Skeletal muscle cell (primary cell): Measurements from ENCODE around the gene PRIMA1.

ENCODE experiments used
- DNase-seq: peaks from one replicate; pipeline ENCODE4 v3.0.0-alpha.2; 2010; ENCODE audit warnings: low read depth
- H3K4me3 ChIP-seq: 2 replicates; pipeline ENCODE4 v1.5.1; 2011; ENCODE audit warnings: low read depth, mild to moderate bottlenecking, control low read depth, low read length, moderate library complexity

Gene PRIMA1

DNA sequence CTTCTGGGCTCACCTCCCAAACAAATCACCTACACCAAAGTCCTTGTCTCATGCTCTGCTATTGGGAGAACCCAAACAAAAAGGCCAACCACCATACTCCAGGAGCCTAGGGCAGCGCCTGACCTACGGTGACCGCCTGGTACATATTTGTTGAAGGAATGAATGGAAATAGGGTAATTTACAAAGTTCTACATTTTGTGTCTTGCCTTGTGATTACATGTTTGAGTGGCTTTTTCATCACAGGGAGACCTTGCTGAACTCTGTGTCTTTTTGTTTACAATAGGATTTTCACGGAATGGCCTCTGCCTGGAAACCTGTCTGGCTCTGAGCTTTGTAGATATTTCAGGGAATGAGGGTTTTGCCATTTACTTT lies 11.3 kb upstream of the PRIMA1 start:
- no peak for DNase-seq
- H3K4me3 ChIP-seq = no peak overlapping the region

DNA sequence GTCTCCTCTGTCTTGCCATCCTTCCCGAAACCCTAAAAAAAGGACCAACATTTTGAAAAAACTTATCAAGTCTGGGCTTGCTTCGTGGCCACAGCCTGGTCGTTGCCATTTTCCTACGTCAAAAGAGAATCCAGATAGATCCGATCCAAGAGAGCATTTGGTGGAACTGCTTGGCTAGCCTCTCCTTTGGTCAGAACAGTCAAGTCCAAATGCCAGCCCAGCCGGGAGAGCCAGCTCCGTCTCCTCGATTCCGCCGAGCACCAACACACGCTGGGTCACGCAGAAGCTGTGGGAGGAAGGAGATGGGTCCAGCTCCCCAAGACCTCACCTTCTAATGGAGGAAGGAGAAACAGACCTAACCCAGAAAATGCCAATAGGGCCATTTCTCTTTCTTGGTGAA lies 9.3 kb upstream of the PRIMA1 start:
- no peak overlapping the region for H3K4me3 ChIP-seq
- no peak for DNase-seq

DNA sequence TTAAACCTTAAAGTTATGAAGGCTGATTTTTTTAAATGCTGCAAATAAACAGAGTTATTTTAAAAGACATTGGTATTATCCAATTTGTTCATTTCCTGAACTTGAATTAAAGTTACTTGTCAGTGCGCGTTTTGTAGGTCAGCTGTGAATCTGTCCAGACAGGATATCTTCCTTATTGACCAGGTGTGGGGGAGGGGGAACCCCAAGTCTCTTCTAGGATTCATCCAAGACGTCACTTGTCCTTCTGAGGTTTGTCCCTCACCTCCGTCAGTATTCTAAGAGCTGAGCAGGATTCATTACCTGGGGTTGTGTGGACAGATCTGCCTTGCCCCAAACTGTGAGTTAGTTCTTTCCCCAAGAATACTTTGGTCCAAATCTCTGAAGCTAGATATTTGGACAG lies 8.8 kb upstream of the PRIMA1 start:
- H3K4me3 ChIP-seq = no peak overlapping the region
- DNase-seq = no peak

DNA sequence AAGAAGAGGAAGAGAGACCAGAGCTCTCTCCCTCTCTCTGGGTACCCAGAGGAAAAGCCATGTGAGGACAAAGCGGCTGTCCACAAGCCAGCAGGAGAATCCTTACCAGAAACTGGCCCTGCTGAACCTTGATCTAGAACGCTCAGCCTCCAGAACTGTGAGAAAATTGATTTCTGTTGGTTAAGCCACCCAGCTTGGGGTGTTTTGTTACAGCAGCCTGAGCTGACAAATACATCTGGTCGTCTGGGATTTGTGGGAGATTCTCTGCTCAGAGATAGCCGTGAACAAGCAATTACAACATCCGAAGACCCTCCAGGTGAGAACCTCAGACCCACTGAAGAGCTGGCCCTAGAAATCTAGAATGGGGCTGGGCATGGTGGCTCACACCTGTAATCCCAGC lies 6.5 kb upstream of the PRIMA1 start:
- DNase-seq = no peak
- H3K4me3 ChIP-seq = no peak overlapping the region

DNA sequence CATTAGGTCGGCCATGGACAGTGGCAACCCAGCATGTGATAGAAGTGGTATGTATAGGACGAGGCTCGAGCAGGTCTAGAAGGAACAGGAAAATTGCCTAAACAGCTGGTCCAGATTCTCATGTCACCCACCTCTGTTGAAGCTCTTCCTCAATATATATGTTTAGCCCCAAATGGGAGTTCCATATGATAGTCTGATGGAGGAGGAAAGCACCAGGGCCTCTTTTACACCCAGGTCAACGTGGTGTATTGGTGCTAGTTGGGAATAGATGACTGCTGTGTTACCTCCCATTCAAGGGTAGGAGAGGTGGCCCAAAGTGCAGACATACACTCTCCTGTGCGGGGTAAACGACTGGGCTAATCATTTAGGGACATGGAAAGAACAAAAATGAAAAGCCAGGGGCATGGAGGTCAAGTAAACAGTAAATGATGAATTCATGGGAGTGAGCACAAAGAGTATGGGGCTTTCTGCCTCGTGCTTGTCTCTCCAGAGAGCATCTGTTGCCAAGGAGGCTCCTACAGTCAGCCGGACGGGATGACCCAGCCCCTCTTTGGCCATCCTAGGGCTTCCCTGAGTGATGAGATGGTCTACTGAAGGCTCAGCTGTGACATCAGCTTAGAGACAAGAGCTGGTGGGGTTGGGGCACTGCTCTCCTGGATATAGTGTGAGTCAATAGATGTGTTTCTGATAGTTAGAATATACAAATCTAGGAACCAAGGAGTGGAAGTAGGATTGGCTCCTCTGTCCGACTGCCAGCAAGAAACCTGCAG lies 5.5 kb upstream of the PRIMA1 start:
- H3K4me3 ChIP-seq = no peak overlapping the region
- no peak for DNase-seq

DNA sequence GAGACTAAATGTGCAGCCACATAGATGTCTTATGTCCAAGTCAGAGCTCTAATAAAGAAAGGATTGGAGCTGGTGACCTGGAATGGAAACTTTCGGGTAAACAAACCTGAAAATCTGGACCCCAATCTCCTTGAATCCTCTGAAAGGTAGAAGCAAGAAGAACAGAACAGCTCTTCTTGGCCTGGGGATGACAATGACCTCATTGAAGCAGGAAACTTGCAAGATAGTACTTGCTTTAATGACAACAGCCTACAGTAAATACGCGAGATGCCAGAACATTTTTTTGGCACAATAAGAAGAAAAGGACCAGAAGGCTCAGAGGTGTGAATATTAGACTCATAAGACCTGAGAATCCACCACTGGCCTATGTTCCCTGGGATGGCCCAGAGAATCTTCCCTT lies 4.1 kb upstream of the PRIMA1 start:
- H3K4me3 ChIP-seq = no peak overlapping the region
- DNase-seq = no peak

DNA sequence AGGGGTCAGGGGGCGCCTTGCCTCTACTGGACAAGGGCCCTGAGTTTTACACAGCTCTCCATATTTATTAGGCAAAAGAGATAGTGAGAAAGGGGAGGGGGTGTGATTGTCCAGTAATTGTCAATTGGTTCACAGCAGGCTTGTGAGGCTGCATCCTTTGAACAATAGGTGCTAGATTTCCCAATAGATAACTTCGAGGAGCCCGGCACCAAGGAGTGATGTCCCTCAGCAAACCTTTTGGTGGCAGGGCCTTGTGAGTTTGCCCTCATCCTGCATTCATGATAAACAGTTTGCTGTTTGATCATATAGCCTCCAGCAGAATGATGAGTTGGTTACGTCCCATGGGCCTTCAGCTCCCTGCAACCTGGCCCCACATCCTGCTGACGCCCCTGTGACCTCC lies 2.7 kb upstream of the PRIMA1 start:
- DNase-seq = no peak

DNA sequence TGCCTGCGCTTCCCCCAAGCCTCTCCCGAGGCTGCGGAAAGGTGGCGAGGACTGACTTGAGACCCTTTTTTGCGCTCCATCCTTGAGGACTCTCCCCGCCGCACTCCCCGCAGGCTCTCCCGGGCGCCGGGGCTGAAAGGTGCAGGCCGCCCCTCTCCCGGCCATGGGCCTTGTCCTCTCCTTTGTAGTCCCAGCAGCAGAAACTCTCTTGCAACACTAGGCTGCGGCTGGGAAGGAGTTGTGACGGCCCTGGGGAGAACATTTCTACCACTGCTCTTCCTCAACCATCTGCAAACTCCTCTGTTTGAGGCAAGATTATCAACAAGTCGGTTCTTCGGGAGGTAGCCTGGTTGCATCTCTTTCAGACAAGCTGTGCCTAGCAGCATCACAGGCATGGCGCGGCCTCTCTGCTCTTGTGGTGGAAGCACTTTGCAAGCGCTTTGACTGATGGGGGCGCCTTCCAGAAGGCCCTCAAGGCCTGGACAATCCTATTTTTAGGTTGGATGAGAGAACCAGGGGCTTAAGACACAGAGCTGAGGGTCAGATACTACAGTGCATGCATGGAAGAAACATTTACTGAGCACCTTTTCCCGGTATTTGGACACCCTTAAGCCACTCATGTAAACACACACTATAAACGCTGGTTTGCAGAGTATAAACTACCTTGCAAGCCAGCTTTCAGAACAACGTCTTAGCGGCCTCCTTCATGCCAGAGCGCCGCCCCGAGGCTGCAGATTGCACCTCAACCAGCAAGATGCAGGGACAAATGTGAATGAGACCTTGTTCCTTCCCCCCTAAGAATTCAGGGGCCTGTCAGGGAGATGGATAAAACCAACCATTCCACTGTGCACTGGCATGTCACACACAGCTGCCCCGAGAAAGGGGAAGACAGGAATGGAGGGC lies 1.2 kb upstream of the PRIMA1 start:
- no peak overlapping the region for H3K4me3 ChIP-seq
- DNase-seq = no peak

More for the DNA sequence above, 2.7 kb upstream of the PRIMA1 start:
- H3K4me3 ChIP-seq = no peak overlapping the region

DNA sequence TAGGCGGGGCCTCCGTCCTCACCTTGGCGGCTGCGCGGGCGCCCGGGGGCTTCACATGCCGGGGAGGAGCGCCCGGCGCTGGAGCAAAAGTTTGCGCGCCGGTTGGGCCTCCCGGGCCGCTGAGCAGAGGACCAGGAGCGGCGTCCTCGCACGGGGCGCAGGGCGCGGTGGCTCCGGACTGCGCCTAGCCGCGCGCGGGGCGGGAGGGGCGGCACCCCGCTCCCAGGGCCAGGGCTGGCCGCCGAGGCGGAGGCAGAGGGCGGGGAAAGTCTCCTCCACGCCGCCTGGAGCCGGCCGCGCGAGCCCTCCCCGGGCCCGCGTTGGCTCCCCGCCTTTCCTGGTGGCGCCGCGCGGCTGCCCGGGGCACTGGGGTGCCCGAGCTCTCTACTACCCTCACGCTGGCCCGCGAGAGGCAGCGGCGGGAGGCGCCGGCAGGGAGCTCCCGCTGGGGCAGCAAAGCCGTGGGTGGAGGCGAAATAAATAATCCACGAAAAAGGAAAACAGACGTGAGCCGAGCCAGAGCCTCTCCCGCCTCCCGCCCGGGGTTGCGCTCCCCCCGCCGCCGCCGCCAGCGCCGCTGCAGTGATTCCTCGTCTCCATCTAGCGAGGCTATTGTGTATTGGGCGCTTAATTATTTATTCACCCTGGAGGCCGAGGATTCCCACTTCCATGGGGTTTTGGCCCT lies 400 bp upstream of the PRIMA1 start:
- no peak for DNase-seq
- no peak overlapping the region for H3K4me3 ChIP-seq

DNA sequence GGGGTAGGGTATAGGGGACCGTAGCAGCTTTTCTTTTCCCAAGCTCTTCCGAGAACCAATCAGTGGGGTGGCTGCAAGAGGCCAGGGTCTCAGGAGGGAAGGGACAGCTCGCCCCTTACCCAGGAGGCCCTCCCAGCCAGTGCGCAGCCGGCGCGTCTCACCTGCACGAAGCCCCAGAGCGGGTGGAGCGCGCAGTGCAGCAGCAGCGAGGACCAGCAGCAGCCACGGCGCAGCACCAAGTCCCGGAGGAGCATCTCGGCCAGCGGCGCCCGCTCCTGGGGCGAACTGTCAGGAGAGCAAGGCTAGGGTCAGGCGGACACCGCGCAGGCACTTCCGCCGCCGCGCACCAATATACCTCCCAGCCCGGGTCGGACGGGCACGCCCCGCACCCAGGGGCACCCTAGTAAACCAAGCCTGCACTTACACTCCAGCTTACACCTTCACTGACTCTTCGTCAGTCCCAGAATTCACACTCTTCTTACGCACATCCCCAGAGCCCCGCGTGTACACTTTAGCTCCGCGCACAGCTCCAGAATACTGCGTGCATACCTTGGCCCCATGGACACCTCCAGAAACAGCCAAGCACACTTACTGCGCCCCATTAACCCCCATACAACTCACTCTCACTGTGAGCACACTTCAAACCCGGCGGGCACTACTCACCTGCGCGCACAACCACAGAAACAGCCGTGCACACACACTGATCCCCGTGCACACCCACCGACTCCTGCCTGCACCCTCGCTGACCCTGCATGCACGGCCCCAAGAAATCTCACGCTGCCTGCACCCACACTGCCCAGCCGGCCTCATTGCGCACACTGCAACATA lies 606 bp downstream of the PRIMA1 start:
- no peak for DNase-seq
- H3K4me3 ChIP-seq = no peak overlapping the region

DNA sequence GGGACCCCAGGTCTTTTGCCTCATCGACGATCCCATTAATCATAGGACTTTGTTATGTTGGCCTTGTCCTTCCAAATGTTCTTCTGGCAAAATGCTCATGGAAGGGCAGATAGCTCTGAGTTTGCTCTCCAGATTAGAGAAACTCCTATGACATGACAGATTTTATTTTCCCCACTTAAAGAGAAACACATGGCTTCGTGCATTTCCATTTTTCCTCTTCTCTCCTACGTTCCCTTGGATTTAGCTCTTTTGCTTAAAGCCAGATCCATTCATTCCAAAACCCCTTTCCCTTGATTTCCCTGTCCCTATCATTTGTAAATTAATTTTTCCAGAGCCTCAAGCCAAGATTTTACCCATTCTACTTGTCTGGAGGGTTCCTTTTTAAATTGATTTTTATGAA lies 2.9 kb downstream of the PRIMA1 start:
- DNase-seq = no peak
- no peak overlapping the region for H3K4me3 ChIP-seq

DNA sequence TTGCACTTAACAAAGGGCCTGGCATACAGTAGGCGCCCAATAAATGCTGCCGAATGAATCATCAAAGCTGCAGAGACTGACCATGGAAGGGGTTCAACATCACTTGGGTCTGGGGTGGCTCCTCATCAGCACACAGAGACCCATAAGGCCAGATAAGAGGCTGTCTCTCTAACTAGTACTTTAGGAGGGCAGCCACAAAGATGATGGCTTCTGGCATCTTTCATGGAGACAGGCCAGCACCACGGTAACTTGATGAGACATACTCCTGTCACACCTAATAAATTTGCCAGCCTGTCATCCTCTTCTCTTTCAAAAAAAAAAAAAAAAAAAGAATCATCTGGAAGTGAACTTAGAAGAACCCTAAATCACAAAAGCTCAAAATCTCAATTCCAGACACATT lies 3.4 kb downstream of the PRIMA1 start:
- no peak for DNase-seq

DNA sequence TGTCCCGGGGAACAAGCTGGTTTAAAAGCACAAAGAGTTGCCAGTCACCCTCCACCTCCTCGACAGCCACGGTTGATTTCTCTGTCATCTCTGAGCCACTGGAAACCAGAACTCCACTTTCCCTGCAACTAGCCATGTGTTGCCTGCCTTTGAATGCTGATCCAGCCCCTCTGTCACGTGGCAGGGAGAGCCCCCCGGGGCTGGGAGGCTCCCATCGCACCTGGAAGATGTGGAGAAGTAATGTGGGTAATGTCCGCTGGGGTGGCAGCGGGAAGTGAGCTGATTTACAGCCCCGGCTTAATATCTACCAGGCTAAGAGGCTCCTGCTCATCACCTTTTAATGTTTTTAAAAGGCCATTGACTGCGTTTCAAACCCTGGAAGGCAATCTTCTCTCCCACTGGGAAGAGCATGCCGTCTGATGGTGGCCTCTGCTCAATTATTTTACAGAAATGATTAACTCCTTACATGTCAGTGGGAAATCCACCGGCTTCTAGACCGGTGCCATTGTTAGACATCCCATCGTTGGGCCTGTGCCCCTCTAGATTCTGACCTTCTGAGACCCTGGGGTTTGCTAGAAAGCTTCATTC lies 7.4 kb downstream of the PRIMA1 start:
- H3K4me3 ChIP-seq = no peak overlapping the region
- DNase-seq = no peak

More for the DNA sequence above, 3.4 kb downstream of the PRIMA1 start:
- no peak overlapping the region for H3K4me3 ChIP-seq

DNA sequence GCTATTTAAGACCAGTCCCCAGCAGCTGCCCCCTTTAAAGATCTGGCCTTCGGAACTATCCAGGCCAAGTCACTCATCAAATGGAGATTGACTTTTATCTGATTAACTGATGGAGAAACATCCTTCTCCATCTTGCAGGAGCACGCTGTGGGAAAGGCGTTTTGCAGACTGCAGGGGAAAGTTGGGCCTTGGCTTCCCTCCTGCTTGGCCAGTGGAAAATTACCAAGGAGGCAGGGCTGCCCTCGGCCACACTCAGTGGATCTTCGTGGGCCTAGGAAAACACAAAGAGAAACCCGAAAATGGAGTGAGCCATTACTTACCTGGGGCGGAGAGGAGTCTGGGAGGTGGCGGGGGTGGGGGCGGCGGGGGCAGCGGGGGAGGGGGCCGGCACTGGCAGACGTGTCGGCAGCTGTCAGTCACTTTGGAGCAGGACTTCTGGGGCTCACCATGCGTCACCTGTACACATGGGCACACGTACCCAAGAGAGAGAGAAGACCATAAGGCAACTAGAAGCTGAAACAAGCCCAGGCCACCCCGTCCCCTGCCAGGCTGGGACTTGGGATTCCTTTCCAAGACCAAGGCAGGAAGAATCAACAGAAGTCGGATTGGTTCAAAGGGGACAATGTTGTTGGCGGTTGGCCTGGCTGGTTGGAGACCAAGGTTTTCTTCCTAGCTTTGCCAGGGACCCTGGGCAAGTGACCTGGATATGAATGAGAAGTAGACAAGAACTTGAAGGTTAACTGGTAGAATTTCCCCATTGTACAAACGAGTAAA lies 9.2 kb downstream of the PRIMA1 start:
- DNase-seq = no peak
- H3K4me3 ChIP-seq = no peak overlapping the region

DNA sequence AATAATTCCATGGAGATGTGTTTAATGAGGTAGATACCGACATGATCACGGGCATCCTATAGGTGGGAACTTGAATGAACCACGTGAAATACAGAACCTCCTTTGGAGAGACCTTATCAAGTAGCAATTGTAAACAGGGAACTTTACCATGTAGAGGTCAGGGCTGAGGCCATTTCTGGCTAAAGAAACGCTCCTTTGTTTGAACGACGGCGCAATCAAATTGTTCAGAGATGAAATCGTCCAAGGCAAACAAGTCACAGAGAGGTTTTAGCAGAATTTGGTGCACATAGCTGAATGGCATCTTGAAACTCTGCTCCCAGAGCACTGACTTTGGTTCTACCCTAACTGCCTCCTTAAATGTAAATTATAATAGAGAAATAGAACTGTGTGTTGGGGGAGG lies 9.8 kb downstream of the PRIMA1 start:
- no peak overlapping the region for H3K4me3 ChIP-seq
- DNase-seq = no peak

DNA sequence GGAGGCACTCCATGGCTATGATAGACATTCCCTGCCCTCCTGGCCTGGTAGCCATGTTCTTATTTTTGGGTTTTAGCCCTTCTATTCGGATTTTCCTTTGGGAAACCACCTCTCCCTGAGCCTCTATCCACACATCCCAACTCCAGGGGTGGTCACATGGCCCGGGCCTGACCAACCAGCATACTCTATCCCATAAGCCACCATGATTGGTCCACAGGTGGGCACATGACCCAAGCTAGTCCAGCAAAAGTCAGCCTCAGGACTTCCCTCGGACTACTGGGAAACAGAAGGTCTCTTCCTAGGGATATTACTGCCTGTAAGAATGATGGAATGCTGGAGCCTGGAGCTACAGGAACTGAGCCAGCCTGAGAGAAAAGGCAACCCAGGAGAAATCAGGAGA lies 12.5 kb downstream of the PRIMA1 start:
- no peak overlapping the region for H3K4me3 ChIP-seq
- no peak for DNase-seq

DNA sequence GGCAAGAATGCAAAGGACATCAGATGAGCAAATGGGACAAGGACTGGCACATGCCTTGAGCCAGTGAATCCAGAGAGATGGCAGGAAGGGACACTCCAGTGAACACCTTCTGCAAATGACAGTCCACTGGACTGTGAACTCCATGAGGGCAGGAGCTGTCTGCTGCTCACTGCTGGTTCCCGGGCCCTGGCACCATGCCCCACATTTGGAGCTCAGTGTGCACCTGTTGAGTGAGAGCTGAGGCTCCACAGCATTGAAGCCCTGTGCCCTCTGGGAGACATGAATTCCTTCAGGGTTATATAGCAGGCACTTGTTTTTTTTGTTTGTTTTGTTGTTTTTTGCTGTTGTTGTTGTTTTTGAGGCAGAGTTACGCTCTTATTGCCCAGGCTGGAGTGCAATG lies 13.1 kb downstream of the PRIMA1 start:
- H3K4me3 ChIP-seq = no peak overlapping the region

DNA sequence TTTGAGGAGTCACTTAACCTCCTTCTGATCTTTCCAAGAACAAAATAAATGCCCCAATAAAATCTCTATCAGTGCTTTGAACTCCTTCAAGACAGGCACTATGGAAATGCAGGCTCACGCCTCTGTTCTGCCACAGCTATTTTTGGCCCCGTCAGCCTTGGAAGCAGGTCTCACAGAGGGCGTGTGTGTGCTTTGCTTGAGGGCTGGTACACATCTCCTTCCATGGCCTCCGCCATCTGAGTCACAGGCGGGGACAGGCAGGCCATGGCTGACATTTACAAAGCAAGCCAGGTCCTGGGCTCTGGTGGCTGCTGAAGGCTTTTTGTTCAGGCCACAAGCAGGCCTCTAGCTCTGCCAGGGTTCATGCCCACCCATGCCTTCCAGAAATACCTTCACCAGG lies 16.0 kb downstream of the PRIMA1 start:
- no peak overlapping the region for H3K4me3 ChIP-seq
- no peak for DNase-seq

More for the DNA sequence above, 13.1 kb downstream of the PRIMA1 start:
- no peak for DNase-seq
